Endothelial cell (in vitro differentiated cells): Measurements from ENCODE around the gene TIPARP. TPM values are rescaled to one million over a fixed set of nuclear protein-coding genes. Genes with fewer than 3 reads are reported as not detected.

ENCODE experiments used
- DNase-seq: peaks from one replicate; pipeline ENCODE4 v3.0.0; 2021; ENCODE audit warnings: low spot score
- H3K27ac Mint-ChIP-seq: one replicate; pipeline ENCODE4 v1.8.0; 2021; ENCODE audit warnings: mixed read lengths, inconsistent platforms; ENCODE audit not compliant: unreplicated experiment
- H3K27me3 Mint-ChIP-seq: one replicate; pipeline ENCODE4 v1.8.0; 2021; ENCODE audit warnings: mild to moderate bottlenecking, moderate library complexity, mixed read lengths, inconsistent platforms; ENCODE audit not compliant: unreplicated experiment
- H3K36me3 Mint-ChIP-seq: one replicate; pipeline ENCODE4 v1.8.0; 2021; ENCODE audit warnings: mild to moderate bottlenecking, low read depth, mixed read lengths, inconsistent platforms; ENCODE audit not compliant: unreplicated experiment
- H3K4me1 Mint-ChIP-seq: one replicate; pipeline ENCODE4 v1.8.0; 2021; ENCODE audit warnings: mild to moderate bottlenecking, mixed read lengths, inconsistent platforms; ENCODE audit not compliant: unreplicated experiment
- H3K4me3 Mint-ChIP-seq: one replicate; pipeline ENCODE4 v1.8.0; 2021; ENCODE audit warnings: mild to moderate bottlenecking, mixed read lengths, inconsistent platforms; ENCODE audit not compliant: unreplicated experiment
- H3K9me3 Mint-ChIP-seq: one replicate; pipeline ENCODE4 v1.8.0; 2021; ENCODE audit warnings: mixed read lengths, inconsistent platforms; ENCODE audit not compliant: unreplicated experiment
- total RNA-seq: library from RNA; stranded (reverse); fragmentation: NEBNext Ultra II Directional; extraction: Animal tissue kit (Norgen Biotek cat#: 25700); gene quantifications from one replicate; pipeline ENCODE4 v1.2.1, GENCODE V29; 2021; ENCODE audit not compliant: unreplicated experiment
- TF ChIP-seq, protein P1 (sequence below): fragments of 200-600 bp; sonication (generic); IDR thresholded peaks from one replicate; pipeline ENCODE4 v1.5.0; 2021; ENCODE audit warnings: antibody characterized with exemption; ENCODE audit not compliant: unreplicated experiment

TIPARP gene
- total RNA-seq, 1 donor from 2014 or later: 8.9 TPM

DNA sequence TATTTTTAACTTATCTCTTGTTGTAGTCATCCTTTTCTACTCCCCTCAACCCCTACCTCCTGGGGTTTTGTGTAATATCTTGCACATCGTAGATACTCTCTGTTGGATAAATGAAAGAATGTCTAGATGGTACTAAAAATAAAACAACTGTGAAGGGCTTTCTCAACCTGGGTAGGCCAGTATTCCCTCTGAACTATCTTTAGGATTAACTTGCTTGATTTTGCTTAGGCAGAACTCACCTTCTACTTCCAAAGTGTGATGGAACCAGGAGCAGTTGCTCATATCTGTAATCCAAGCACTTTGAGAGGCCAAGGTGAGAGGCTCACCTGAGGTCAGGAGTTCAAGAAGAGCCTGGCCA lies 32.8 kb upstream of the TIPARP start:
- Mint-ChIP-seq H3K4me3 (no peak overlapping the region), H3K36me3 (no peaks in the 10 kb centered on the region), H3K9me3 (no peaks in the 10 kb centered on the region), H3K4me1 (peaks cover 12% of the 10 kb centered on the region), H3K27ac (no peak overlapping the region), H3K27me3 (no peaks in the 10 kb centered on the region)
- no peak for DNase-seq
- TF ChIP-seq, protein P1, sequence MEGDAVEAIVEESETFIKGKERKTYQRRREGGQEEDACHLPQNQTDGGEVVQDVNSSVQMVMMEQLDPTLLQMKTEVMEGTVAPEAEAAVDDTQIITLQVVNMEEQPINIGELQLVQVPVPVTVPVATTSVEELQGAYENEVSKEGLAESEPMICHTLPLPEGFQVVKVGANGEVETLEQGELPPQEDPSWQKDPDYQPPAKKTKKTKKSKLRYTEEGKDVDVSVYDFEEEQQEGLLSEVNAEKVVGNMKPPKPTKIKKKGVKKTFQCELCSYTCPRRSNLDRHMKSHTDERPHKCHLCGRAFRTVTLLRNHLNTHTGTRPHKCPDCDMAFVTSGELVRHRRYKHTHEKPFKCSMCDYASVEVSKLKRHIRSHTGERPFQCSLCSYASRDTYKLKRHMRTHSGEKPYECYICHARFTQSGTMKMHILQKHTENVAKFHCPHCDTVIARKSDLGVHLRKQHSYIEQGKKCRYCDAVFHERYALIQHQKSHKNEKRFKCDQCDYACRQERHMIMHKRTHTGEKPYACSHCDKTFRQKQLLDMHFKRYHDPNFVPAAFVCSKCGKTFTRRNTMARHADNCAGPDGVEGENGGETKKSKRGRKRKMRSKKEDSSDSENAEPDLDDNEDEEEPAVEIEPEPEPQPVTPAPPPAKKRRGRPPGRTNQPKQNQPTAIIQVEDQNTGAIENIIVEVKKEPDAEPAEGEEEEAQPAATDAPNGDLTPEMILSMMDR: no peak

DNA sequence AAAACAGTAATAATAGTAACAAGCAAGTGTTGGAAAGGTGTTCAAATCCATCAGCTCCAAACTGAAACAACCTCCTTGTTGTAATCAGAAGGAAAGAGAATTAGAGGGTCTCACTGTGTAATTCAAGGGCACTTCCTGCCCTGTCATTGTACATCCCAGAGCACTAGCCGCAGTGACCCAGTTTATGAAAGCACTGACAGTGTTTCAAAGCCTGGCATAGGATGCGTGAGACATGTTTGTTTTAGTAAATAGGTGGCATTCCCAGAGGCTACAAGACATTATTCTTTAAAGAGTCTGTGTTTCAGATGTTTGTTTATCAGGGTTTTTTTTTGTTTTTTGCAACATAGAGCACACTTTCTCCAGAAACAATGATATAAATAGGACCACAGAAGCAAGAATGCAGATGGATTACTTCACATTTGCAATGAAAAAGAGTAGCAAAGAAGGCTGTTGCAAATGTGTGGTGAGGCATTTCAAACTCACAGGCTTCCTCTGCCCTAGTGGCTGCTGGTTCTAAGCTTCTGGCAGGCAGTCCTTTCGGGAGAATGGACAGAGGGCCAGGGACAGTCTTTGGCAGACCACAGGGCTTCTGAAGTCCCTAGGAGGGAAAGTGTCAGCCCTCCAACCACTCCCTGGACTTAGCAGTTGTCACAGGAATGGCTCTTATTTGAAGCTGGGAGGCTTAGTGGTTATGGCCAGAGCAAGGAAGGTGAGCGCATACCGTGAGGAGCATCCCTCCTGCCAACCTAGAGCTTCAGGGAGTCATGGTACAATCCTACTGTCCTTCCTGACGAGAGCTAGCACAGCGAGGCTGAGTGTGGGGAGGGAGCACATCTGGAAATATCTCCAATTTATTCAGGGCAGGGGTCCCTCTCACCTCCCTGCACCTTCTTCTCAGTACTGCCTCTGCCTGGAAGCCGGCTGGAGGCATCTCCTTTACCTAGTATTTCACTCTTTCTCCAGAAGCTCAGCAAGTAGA lies 31.4 kb upstream of the TIPARP start:
- H3K27me3 Mint-ChIP-seq: no peaks in the 10 kb centered on the region
- TF ChIP-seq, protein P1: no peak
- peaks cover 12% of the 10 kb centered on the region for H3K4me1 Mint-ChIP-seq
- H3K9me3 Mint-ChIP-seq: no peaks in the 10 kb centered on the region
- DNase-seq: no peak
- no peak overlapping the region for H3K27ac Mint-ChIP-seq
- H3K4me3 Mint-ChIP-seq: no peak overlapping the region
- no peaks in the 10 kb centered on the region for H3K36me3 Mint-ChIP-seq

DNA sequence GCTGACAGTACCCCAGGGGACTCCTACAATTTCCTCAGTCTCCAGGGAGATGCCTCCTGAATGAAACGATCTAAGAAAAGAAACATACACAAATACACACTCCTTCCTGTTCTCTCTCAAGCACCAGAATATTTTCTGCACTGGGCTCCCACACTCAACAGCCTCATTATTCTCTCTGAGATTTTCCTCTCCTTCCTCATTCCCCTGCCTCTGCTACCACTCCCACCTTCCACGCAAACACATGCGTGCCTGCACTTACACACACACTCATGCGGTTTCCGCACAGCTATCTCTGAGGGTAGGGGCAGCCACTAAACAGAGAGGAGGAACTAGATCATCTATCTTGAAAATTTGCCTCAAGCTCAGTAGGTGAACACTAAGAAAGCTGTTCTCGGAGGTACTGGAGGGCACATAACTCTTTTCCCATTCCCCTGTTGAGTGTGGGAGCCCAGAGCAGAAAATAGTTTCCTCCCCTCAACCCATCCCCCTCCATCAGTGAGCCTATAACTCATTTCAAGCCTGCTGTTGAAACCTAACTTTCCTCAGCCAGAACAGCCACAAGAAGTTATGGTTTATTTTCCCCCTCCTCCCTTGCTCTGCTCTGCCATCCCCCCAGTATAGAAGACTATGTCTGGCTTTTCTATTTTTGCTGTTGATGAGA lies 30.5 kb upstream of the TIPARP start:
- no peaks in the 10 kb centered on the region for H3K9me3 Mint-ChIP-seq
- no peak overlapping the region for H3K4me3 Mint-ChIP-seq

DNA sequence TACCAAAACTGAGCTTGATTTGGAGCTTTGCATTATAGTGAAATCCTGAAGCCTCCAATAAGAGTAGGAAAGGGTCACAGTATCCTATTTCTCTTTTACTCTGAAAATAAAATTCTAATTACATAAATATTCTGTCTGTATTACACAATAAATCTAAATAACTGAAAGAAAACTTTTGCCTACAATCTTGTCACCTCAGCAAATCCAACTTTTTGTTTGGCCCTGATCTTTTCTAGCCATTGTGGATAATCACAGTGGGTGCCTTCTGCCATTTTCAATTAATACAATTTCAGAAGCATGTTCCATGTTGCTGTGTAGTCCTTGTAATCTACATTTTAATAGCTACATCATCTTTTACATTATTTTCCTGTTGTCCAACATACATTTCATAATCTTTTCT lies 29.4 kb upstream of the TIPARP start:
- no peak overlapping the region for H3K27ac Mint-ChIP-seq
- DNase-seq: no peak
- no peak overlapping the region for H3K4me3 Mint-ChIP-seq
- TF ChIP-seq, protein P1: no peak
- no peaks in the 10 kb centered on the region for H3K9me3 Mint-ChIP-seq
- H3K36me3 Mint-ChIP-seq: no peaks in the 10 kb centered on the region
- peaks cover 12% of the 10 kb centered on the region for H3K4me1 Mint-ChIP-seq
- H3K27me3 Mint-ChIP-seq: no peaks in the 10 kb centered on the region

More for the DNA sequence above, 30.5 kb upstream of the TIPARP start:
- peak overlapping the region; percentile 27 for H3K27ac Mint-ChIP-seq
- no peaks in the 10 kb centered on the region for H3K36me3 Mint-ChIP-seq
- peaks cover 12% of the 10 kb centered on the region for H3K4me1 Mint-ChIP-seq
- TF ChIP-seq, protein P1: no peak
- no peak for DNase-seq
- H3K27me3 Mint-ChIP-seq: no peaks in the 10 kb centered on the region

DNA sequence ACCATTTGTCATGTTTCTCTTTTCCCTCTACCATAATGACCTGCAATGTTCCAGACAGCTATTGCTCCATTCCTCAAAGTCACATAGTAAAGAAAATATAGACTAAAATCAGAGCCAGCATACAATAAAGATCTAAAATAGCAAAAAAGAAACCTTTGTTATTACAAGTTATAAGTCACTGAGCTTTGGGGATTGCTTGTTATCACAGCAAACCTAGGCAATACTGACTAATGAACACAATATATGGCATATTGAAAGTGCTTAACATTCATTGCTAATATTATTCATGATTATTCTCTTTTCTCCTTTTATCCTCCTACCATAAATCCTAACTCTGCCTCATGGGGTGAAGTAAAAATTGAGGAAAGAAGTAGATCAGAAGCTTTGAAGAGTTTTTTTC lies 27.4 kb upstream of the TIPARP start:
- Mint-ChIP-seq H3K36me3 (no peaks in the 10 kb centered on the region), H3K9me3 (no peaks in the 10 kb centered on the region), H3K27ac (no peak overlapping the region), H3K27me3 (no peaks in the 10 kb centered on the region), H3K4me1 (peaks cover 12% of the 10 kb centered on the region), H3K4me3 (no peak overlapping the region)
- TF ChIP-seq, protein P1: no peak
- DNase-seq: no peak
